Sigmoid colon (tissue), 4 donors: ENCODE results near the gene PRDM5.

ENCODE experiments used
- EP300 ChIP-seq, 4 donors: sonication (generic); formaldehyde crosslinking; IDR thresholded peaks; one replicate each; pipeline ENCODE4 v1.6.1; 2017; ENCODE audit warnings: antibody characterized with exemption in 4 of 4
- POLR2A ChIP-seq, 2 donors: fragments of 450-650 bp; IDR thresholded peaks; one replicate each; pipeline ENCODE4 v1.6.1; 2016; ENCODE audit warnings: antibody characterized with exemption in 2 of 2, mild to moderate bottlenecking in 2 of 2, moderate library complexity in 2 of 2
- POLR2AphosphoS5 ChIP-seq, 4 donors: sonication (generic); formaldehyde crosslinking; IDR thresholded peaks; one replicate each; pipeline ENCODE4 v1.6.1; 2017; ENCODE audit warnings: antibody characterized with exemption in 4 of 4
- TF ChIP-seq, protein P1 (sequence below), 4 experiments: fragments of 450-650 bp in 3 of 4; fragments of 200-600 bp in 1 of 4; IDR thresholded peaks; one replicate each; pipeline ENCODE4 v1.5.1; 2016 to 2019; ENCODE audit warnings: antibody characterized with exemption in 4 of 4, mild to moderate bottlenecking in 3 of 4, moderate library complexity in 2 of 4

DNA sequence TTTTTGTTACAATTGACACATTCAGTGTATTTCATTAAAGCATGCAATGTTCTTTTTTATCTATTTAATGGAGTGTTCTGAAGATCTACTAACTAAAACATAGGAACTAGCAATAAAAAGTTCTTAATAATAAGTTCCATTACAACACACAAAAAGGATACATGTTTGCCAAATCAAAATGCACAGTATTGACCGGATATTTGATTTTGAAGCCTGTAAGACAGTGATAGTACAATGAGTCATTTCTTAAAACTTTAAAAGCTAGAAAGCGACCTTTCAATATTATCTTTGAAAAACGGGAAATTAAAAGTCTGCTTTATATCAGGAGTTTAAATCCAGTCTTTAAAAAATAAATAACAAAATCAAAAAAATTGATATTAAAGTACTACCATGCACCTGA lies 2.4 kb upstream of the PRDM5 start:
- TF ChIP-seq EP300 (IDR thresholded peaks at IDR 0.05) (no peak), POLR2A (IDR thresholded peaks at IDR 0.05) (no peak), POLR2AphosphoS5 (IDR thresholded peaks at IDR 0.05) (no peak)
- TF ChIP-seq, protein P1, sequence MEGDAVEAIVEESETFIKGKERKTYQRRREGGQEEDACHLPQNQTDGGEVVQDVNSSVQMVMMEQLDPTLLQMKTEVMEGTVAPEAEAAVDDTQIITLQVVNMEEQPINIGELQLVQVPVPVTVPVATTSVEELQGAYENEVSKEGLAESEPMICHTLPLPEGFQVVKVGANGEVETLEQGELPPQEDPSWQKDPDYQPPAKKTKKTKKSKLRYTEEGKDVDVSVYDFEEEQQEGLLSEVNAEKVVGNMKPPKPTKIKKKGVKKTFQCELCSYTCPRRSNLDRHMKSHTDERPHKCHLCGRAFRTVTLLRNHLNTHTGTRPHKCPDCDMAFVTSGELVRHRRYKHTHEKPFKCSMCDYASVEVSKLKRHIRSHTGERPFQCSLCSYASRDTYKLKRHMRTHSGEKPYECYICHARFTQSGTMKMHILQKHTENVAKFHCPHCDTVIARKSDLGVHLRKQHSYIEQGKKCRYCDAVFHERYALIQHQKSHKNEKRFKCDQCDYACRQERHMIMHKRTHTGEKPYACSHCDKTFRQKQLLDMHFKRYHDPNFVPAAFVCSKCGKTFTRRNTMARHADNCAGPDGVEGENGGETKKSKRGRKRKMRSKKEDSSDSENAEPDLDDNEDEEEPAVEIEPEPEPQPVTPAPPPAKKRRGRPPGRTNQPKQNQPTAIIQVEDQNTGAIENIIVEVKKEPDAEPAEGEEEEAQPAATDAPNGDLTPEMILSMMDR (IDR thresholded peaks at IDR 0.05): no peak
